HG03135 (cell line): ENCODE results near the gene IMP4.

Experiments used
- ATAC-seq: cut with Tn5 transposase; IDR thresholded peaks from one replicate; pipeline ENCODE4 v1.9.1; 2021; ENCODE audit warnings: mild to moderate bottlenecking, moderate library complexity; ENCODE audit not compliant: unreplicated experiment

The IMP4 gene

DNA sequence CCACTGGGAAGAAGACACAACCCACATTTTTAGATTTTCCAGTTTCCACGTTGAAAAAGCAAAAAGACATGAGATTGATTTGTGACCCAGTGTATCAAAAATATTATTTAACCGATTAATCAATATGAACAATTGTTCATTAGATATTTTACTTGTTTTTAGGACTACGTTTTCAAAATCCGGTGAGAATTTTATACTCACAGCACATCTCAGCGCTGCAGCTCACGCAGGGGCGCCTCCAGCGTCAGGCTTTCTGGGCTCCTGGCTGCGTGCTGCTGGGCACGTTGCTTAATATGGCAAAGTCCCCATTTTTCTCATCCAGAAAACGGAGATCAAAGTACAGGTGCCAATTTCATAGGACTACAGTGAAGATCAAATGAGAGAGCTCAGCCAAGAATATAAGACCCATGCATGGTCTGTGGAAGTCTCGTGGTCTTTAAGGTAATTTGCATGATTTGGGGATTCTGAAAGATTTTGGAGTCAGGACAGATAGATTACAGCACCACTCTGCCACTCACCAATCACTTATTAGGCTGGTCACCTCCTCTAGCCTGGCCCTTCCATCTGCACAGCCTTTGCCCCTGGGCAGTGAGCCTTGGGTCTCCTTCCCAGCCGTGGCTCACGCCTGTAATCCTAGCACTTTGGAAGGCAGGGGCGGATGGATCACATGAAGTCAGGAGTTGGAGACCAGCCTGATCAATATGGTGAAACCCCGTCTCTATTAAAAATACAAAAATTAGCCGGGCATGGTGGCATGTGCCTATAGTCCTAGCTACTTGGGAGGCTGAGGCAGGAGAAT, 49.4 kb downstream of the IMP4 start:
- no peak for ATAC-seq

DNA sequence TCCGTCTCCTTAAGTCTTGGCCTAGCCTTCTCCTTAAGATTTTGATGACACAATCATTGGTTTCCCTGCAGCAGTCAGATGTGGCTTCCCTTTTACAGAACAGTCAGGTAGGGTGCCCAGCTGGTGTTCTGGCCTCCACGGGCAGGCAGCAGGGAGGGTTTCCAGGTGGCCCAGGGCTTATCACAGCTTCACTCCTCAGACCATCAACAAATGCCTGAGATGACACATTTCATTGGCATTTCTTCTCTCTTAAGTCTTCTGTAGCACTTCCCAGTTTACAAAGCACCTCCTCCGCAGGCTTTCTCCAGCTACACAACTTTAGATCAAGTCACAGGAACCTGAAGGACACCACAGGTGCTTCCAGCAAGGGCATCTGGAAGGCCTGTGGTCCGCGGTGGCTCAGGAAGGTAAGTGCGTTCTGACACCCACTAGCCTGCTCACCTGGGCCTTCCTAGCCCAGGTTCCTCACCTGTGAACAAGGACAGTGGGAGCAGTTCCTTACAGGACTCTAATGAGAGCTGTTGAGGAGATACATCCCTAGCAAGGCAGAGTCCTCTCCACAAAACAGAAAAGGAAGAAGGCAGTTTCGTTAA, 50.7 kb downstream of the IMP4 start:
- ATAC-seq = no peak
